HepG2 (cell line): ENCODE results near the gene MYH10. TPM values are rescaled to one million over a fixed set of nuclear protein-coding genes. Genes with fewer than 3 reads are reported as not detected.
A peak's percentile ranks its signal among the peaks of the same experiment; 100 is the strongest.

Experiments used
- ATAC-seq: fragments of 200-7000 bp; cut with Tn5 transposase; 3 replicates; pipeline ENCODE4 v1.9.1; 2020; ENCODE audit warnings: mild to moderate bottlenecking, moderate library complexity
- BruUV-seq: library from RNA; stranded (reverse); fragments of 400-500 nt; replicated peaks from 2 replicates; lab custom pipeline; 2021; lab: Mats Ljungman, UMichigan
- CTCF ChIA-PET: fragments of 300-600 bp; formaldehyde crosslinking; extraction: SDS; loops from one replicate; lab custom pipeline; 2021; ENCODE audit warnings: low total read pairs, inconsistent platforms, low intra/inter-chr PET ratio; lab: Yijun Ruan, JAX
- POLR2A ChIA-PET: fragments of 350-600 bp; sonication (Branson Sonifier 250); formaldehyde crosslinking; loops from one replicate; lab custom pipeline; 2020; ENCODE audit warnings: antibody characterized with exemption, inconsistent platforms; lab: Yijun Ruan, JAX
- DNase-seq: peaks from one replicate; pipeline ENCODE4 v3.0.0-alpha.2; 2015; ENCODE audit warnings: low spot score
- FAIRE-seq: peaks from 3 replicates; lab custom pipeline; 2011; peaks lifted over from hg19 to GRCh38; lab: Jason Lieb, UNC
- H2AFZ ChIP-seq: one replicate; pipeline ENCODE4 v1.6.1; 2011; ENCODE audit warnings: low read length, inconsistent platforms
- H3K27ac ChIP-seq: fragments of 300-600 bp; 3 replicates; pipeline ENCODE4 v1.8.0; 2011; ENCODE audit warnings: mixed run types, mild to moderate bottlenecking, mixed read lengths, low read length, inconsistent platforms; ENCODE audit not compliant: insufficient read depth; ENCODE audit errors: extremely low read length
- H3K27me3 ChIP-seq, 2 experiments: fragments of 200-600 bp in 1 of 2; 2 replicates in 1 of 2; 3 replicates in 1 of 2; pipeline versions ENCODE4 v1.6.0 to v1.8.0; 2011; ENCODE audit warnings: low read length in 2 of 2, mild to moderate bottlenecking in 2 of 2, moderate library complexity in 2 of 2, inconsistent platforms in 1 of 2; ENCODE audit not compliant: insufficient read depth in 2 of 2, control insufficient read depth in 1 of 2
- H3K36me3 ChIP-seq, 2 experiments: fragments of 200-600 bp in 1 of 2; replicated peaks in 1 of 2; 2 replicates in 1 of 2; 3 replicates in 1 of 2; pipeline versions ENCODE4 v1.5.1 to v1.8.0; 2011; ENCODE audit warnings: low read length in 2 of 2, inconsistent platforms in 1 of 2; ENCODE audit not compliant: insufficient read depth in 2 of 2, control insufficient read depth in 1 of 2
- H3K4me1 ChIP-seq: 2 replicates; pipeline ENCODE4 v1.5.1; 2012; ENCODE audit warnings: low read length, inconsistent platforms; ENCODE audit not compliant: insufficient read depth
- H3K4me2 ChIP-seq: 2 replicates; pipeline ENCODE4 v1.6.0; 2011; ENCODE audit warnings: low read depth, low read length, inconsistent platforms
- H3K4me3 ChIP-seq, 3 experiments: fragments of 200-600 bp in 1 of 3; sonication (generic), shearing (Covaris generic) in 1 of 3; replicated peaks in 1 of 3; 2 replicates each; pipeline ENCODE4 v1.5.1; 2011 to 2016; ENCODE audit warnings: low read length in 3 of 3, inconsistent platforms in 2 of 3, low read depth in 2 of 3, mild to moderate bottlenecking in 2 of 3, control low read depth in 1 of 3, mixed read lengths in 1 of 3; ENCODE audit not compliant: insufficient read depth in 1 of 3
- H3K79me2 ChIP-seq: one replicate; pipeline ENCODE4 v1.6.1; 2011; ENCODE audit warnings: low read length, inconsistent platforms; ENCODE audit not compliant: insufficient read depth
- H3K9ac ChIP-seq: 2 replicates; pipeline ENCODE4 v1.6.0; 2011; ENCODE audit warnings: mild to moderate bottlenecking, low read depth, low read length, inconsistent platforms; ENCODE audit not compliant: insufficient read depth
- H3K9me3 ChIP-seq: 2 replicates; pipeline ENCODE4 v1.5.1; 2012; ENCODE audit warnings: mild to moderate bottlenecking, low read length
- H4K20me1 ChIP-seq: 2 replicates; pipeline ENCODE4 v1.6.0; 2011; ENCODE audit warnings: inconsistent platforms, mild to moderate bottlenecking, low read length, moderate library complexity; ENCODE audit not compliant: insufficient read depth
- ATF7 ChIP-seq, 2 experiments: fragments of 450-650 bp in 1 of 2; sonication (generic) in 1 of 2; formaldehyde crosslinking in 1 of 2; IDR thresholded peaks; 2 replicates each; pipeline versions ENCODE4 v1.4.0 to v1.6.1; 2016 to 2020; ENCODE audit warnings: antibody characterized with exemption in 1 of 2, mild to moderate bottlenecking in 1 of 2, missing genetic modification reagents in 1 of 2
- FOSL2 ChIP-seq: sonication (generic); formaldehyde crosslinking; IDR thresholded peaks from 2 replicates; pipeline ENCODE4 v1.4.0; 2020; ENCODE audit warnings: missing genetic modification reagents
- GRHL1 ChIP-seq: sonication (generic); formaldehyde crosslinking; conservative IDR thresholded peaks from 2 replicates; pipeline ENCODE4 v1.8.0; 2022; ENCODE audit warnings: missing genetic modification reagents
- LBX2 ChIP-seq: sonication (generic); formaldehyde crosslinking; IDR thresholded peaks from 2 replicates; pipeline ENCODE4 v1.5.0; 2020; ENCODE audit warnings: missing genetic modification reagents, mild to moderate bottlenecking, borderline replicate concordance
- SPEN ChIP-seq: sonication (generic); formaldehyde crosslinking; IDR thresholded peaks from 2 replicates; pipeline ENCODE4 v1.5.1; 2020; ENCODE audit warnings: low read depth, mild to moderate bottlenecking, missing genetic modification reagents
- ZNF790 ChIP-seq: sonication (generic); formaldehyde crosslinking; IDR thresholded peaks from 2 replicates; pipeline ENCODE4 v1.8.0; 2022; ENCODE audit warnings: missing genetic modification reagents, mild to moderate bottlenecking, borderline replicate concordance
- WGBS: methylation state at CpG from one replicate; pipeline ENCODE4 v1.1.6; 2017; ENCODE audit warnings: low lambda C conversion rate; 5-methylcytosine and 5-hydroxymethylcytosine counted together
- in situ Hi-C: cut with HindIII; loops from 2 replicates; pipeline ENCODE4 v1.10.0; 2017; ENCODE audit warnings: low pct_unique_long_range_greater_than_20kb; ENCODE audit not compliant: extremely low pct_ligation_motif_present
- intact Hi-C: fragments of 100-400 bp; cut with micrococcal nuclease; formaldehyde crosslinking; loops from one replicate; pipeline ENCODE4 v1.10.0; 2022; ENCODE audit not compliant: unreplicated experiment
- polyA plus RNA-seq, 8 experiments: library from polyadenylated mRNA; depleted of rRNA in 3 of 8; stranded (reverse) in 7 of 8; unstranded in 1 of 8; fragments of >200 nt; fragmentation: Illumina TruSeq in 4 of 8; extraction: Trizol in 4 of 8; gene quantifications; 2 replicates each; pipeline versions ENCODE4 v1.2.1 to v1.2.3, GENCODE V29; 2011 to 2016; ENCODE audit warnings: low read depth in 4 of 8, missing spikeins in 1 of 8, mixed read lengths in 1 of 8; ENCODE audit not compliant: insufficient read depth in 1 of 8
- total RNA-seq, 5 experiments: library from RNA; depleted of rRNA; stranded (reverse); fragments of >200 nt; fragmentation: Illumina TruSeq; extraction: Trizol; gene quantifications; 2 replicates each; pipeline ENCODE4 v1.2.3, GENCODE V29; 2016; ENCODE audit warnings: low read depth in 1 of 5
- TF ChIP-seq, protein P1 (sequence below): sonication (generic); formaldehyde crosslinking; IDR thresholded peaks from 2 replicates; pipeline ENCODE4 v1.4.0; 2020; ENCODE audit warnings: mild to moderate bottlenecking, missing genetic modification reagents, borderline replicate concordance

MYH10 gene
- total and polyA plus RNA-seq, 2 of the 13 experiments (the other 11 are each of a cell fraction or from before 2014, with no cell fraction given) = 43.4 to 68.6 TPM

GRCh38 chr17:8430966-8431365, 199.6 kb downstream of the MYH10 start:
- no peaks in the 10 kb centered on the region for H3K9me3 ChIP-seq
- intact Hi-C loops (loop anchor here (10.0 kb wide), 1 partner anchor 46 kb away; the partner anchor contains the start of gene RPL26), in situ Hi-C loops (no loop called here)
- no peak overlapping the region for H3K9ac ChIP-seq
- BruUV-seq = no TSS peak
- ChIA-PET POLR2A (interaction anchor here (1.2 to 1.5 kb wide), 2 partner anchors 10 to 54 kb away, joined by 4 to 5 read pairs; partner anchors contain the start of gene KRABD2), CTCF (interaction anchor here (1.9 kb wide), 1 partner anchor 21 kb away, joined by 10 read pairs; no protein-coding TSS in a partner anchor)
- H3K79me2 ChIP-seq = peaks cover under 1% of the 10 kb centered on the region
- DNase-seq (no peak), ATAC-seq (no peak), FAIRE-seq (no peak)
- no peaks in the 10 kb centered on the region for H3K36me3 ChIP-seq
- H2AFZ ChIP-seq = no peak overlapping the region
- no peaks in the 10 kb centered on the region for H4K20me1 ChIP-seq
- H3K4me3 ChIP-seq = no peak overlapping the region
- H3K27ac ChIP-seq = no peak overlapping the region
- TF ChIP-seq ZNF790 (CRISPR knock-in tag) (no peak), ATF7 (IDR thresholded peaks at IDR 0.05) (no peak), ATF7 (CRISPR knock-in tag; IDR thresholded peaks at IDR 0.05) (no peak), LBX2 (CRISPR knock-in tag) (no peak), GRHL1 (CRISPR knock-in tag) (no peak), FOSL2 (peak; percentile 24; the same call in 1 of the 2 replicates), SPEN (CRISPR knock-in tag) (no peak)
- TF ChIP-seq, protein P1, sequence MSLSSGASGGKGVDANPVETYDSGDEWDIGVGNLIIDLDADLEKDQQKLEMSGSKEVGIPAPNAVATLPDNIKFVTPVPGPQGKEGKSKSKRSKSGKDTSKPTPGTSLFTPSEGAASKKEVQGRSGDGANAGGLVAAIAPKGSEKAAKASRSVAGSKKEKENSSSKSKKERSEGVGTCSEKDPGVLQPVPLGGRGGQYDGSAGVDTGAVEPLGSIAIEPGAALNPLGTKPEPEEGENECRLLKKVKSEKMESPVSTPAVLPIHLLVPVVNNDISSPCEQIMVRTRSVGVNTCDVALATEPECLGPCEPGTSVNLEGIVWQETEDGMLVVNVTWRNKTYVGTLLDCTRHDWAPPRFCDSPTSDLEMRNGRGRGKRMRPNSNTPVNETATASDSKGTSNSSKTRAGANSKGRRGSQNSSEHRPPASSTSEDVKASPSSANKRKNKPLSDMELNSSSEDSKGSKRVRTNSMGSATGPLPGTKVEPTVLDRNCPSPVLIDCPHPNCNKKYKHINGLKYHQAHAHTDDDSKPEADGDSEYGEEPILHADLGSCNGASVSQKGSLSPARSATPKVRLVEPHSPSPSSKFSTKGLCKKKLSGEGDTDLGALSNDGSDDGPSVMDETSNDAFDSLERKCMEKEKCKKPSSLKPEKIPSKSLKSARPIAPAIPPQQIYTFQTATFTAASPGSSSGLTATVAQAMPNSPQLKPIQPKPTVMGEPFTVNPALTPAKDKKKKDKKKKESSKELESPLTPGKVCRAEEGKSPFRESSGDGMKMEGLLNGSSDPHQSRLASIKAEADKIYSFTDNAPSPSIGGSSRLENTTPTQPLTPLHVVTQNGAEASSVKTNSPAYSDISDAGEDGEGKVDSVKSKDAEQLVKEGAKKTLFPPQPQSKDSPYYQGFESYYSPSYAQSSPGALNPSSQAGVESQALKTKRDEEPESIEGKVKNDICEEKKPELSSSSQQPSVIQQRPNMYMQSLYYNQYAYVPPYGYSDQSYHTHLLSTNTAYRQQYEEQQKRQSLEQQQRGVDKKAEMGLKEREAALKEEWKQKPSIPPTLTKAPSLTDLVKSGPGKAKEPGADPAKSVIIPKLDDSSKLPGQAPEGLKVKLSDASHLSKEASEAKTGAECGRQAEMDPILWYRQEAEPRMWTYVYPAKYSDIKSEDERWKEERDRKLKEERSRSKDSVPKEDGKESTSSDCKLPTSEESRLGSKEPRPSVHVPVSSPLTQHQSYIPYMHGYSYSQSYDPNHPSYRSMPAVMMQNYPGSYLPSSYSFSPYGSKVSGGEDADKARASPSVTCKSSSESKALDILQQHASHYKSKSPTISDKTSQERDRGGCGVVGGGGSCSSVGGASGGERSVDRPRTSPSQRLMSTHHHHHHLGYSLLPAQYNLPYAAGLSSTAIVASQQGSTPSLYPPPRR (CRISPR knock-in tag) = no peak
- H3K4me2 ChIP-seq = peak overlapping the region; percentile 34; the same call in 1 of the 2 replicates
- H3K4me1 ChIP-seq = peaks cover 33% of the 10 kb centered on the region
- H3K27me3 ChIP-seq = no peaks in the 10 kb centered on the region; a peak in 1 of 5 replicates
- 21% methylated on average over 7 of the region's 7 CpGs for WGBS
